Measurements from ENCODE around the gene PJVK. TPM values are rescaled to one million over a fixed set of nuclear protein-coding genes. Genes with fewer than 3 reads are reported as not detected.
A peak's percentile ranks its signal among the peaks of the same experiment; 100 is the strongest.

Gene PJVK
- total and polyA plus RNA-seq, 2 of the 13 experiments (the other 11 are each of a cell fraction or from before 2014, with no cell fraction given): 1.2 to 2.6 TPM

GRCh38 chr2:178480227-178481181 lies 29.3 kb downstream of the PJVK start, which contains the start of gene PLEKHA3 (continued):
- TF ChIP-seq ZSCAN21 (CRISPR knock-in tag; IDR thresholded peaks at IDR 0.05; ENCODE audit: borderline replicate concordance) (peak; percentile 66; the same call in 1 of the 2 replicates), TCF7 (IDR thresholded peaks at IDR 0.05; ENCODE audit: low read depth) (no peak), HIC2 (CRISPR knock-in tag; IDR thresholded peaks at IDR 0.05; ENCODE audit: low read depth) (no peak), PCBP1 (IDR thresholded peaks at IDR 0.05; ENCODE audit: borderline replicate concordance, low read depth, low read length) (no peak), CAMTA2 (CRISPR knock-in tag; IDR thresholded peaks at IDR 0.05; ENCODE audit: borderline replicate concordance) (peak; percentile 45; the same call in 1 of the 2 replicates), NR3C1 (CRISPR knock-in tag; IDR thresholded peaks at IDR 0.05) (no peak), IRX3 (CRISPR knock-in tag; IDR thresholded peaks at IDR 0.05; ENCODE audit: borderline replicate concordance, low read depth) (0 out of 2 replicates have a peak, but pooled peaks have one; percentile 28), KDM2A (CRISPR knock-in tag; IDR thresholded peaks at IDR 0.05; ENCODE audit: borderline replicate concordance, low read depth) (peak; percentile 14; the same call in 1 of the 2 replicates), ZBTB46 (CRISPR knock-in tag; IDR thresholded peaks at IDR 0.05; ENCODE audit: borderline replicate concordance) (no peak), RCOR2 (CRISPR knock-in tag; IDR thresholded peaks at IDR 0.05) (no peak), ZNF496 (CRISPR knock-in tag; IDR thresholded peaks at IDR 0.05; ENCODE audit: insufficient replicate concordance) (no peak), SYNCRIP (IDR thresholded peaks at IDR 0.05; ENCODE audit: insufficient read depth, low read depth, low read length) (no peak), ZNF382 (CRISPR knock-in tag; IDR thresholded peaks at IDR 0.05; ENCODE audit: borderline replicate concordance) (no peak), ZC3H13 (CRISPR knock-in tag; IDR thresholded peaks at IDR 0.05) (peak; percentile 76), DPF2 (CRISPR knock-in tag; IDR thresholded peaks at IDR 0.05; ENCODE audit: borderline replicate concordance, low read depth) (no peak), LCORL (IDR thresholded peaks at IDR 0.05) (no peak), LCORL (CRISPR knock-in tag; IDR thresholded peaks at IDR 0.05) (no peak), ZFP37 (CRISPR knock-in tag; IDR thresholded peaks at IDR 0.05; ENCODE audit: borderline replicate concordance) (no peak; the same call in 1 of the 2 replicates), ZNF850 (CRISPR knock-in tag; conservative IDR thresholded peaks at IDR 0.05) (0 out of 2 replicates have a peak, but pooled peaks have one; percentile 71), ZNF720 (CRISPR knock-in tag; IDR thresholded peaks at IDR 0.05) (no peak), HDAC1 (CRISPR knock-in tag; IDR thresholded peaks at IDR 0.05) (peak; percentile 90), FOXC1 (CRISPR knock-in tag; IDR thresholded peaks at IDR 0.05; ENCODE audit: borderline replicate concordance) (no peak)
- TF ChIP-seq, protein P1, sequence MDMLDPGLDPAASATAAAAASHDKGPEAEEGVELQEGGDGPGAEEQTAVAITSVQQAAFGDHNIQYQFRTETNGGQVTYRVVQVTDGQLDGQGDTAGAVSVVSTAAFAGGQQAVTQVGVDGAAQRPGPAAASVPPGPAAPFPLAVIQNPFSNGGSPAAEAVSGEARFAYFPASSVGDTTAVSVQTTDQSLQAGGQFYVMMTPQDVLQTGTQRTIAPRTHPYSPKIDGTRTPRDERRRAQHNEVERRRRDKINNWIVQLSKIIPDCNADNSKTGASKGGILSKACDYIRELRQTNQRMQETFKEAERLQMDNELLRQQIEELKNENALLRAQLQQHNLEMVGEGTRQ (IDR thresholded peaks at IDR 0.05; ENCODE audit: low read depth, low read length): no peak
- TF ChIP-seq, protein P1 (CRISPR knock-in tag; IDR thresholded peaks at IDR 0.05; ENCODE audit: borderline replicate concordance): no peak
